PC-3 (cell line): ENCODE measurements around the gene MYO16. TPM values are rescaled to one million over a fixed set of nuclear protein-coding genes. Genes with fewer than 3 reads are reported as not detected.

Experiments
- ATAC-seq: fragments of 200-7000 bp; cut with Tn5 transposase; 2 replicates; pipeline ENCODE4 v1.9.1; 2020; ENCODE audit warnings: mild to moderate bottlenecking, moderate library complexity
- BruUV-seq: library from RNA; stranded (reverse); fragments of 400-500 nt; replicated peaks from 2 replicates; lab custom pipeline; 2021; lab: Mats Ljungman, UMichigan
- CTCF ChIA-PET: fragments of 300-600 bp; sonication (Branson Sonifier 250); formaldehyde crosslinking; loops from one replicate; lab custom pipeline; 2022; ENCODE audit warnings: antibody characterized with exemption; lab: Charles Lee
- POLR2A ChIA-PET: fragments of 300-600 bp; sonication (Branson Sonifier 250); formaldehyde crosslinking; loops from one replicate; lab custom pipeline; 2022; ENCODE audit warnings: antibody characterized with exemption; ENCODE audit not compliant: unreplicated experiment; lab: Charles Lee
- DNase-seq: peaks from one replicate; pipeline ENCODE4 v3.0.0-alpha.2; 2015
- H2AFZ ChIP-seq: fragments of 300-600 bp; sonication (generic); 2 replicates; pipeline ENCODE4 v1.6.0; 2016; ENCODE audit warnings: antibody characterized with exemption, low read length
- H3F3A ChIP-seq: fragments of 300-600 bp; sonication (generic); one replicate; pipeline ENCODE4 v1.6.0; 2017; ENCODE audit warnings: antibody characterized with exemption, low read length, control low read depth, mild to moderate bottlenecking; ENCODE audit not compliant: unreplicated experiment
- H3K27ac ChIP-seq: fragments of 300-600 bp; sonication (generic); 2 replicates; pipeline ENCODE4 v1.5.1; 2016; ENCODE audit warnings: mild to moderate bottlenecking, low read length
- H3K27me3 ChIP-seq: fragments of 300-600 bp; sonication (generic); 2 replicates; pipeline ENCODE4 v1.6.1; 2016; ENCODE audit warnings: low read length, mixed read lengths
- H3K36me3 ChIP-seq: fragments of 300-600 bp; sonication (generic); 2 replicates; pipeline ENCODE4 v1.6.1; 2016; ENCODE audit warnings: low read depth, mixed run types, low read length, mixed read lengths
- H3K4me1 ChIP-seq: fragments of 300-600 bp; sonication (generic); 2 replicates; pipeline ENCODE4 v1.5.1; 2016; ENCODE audit warnings: low read length; ENCODE audit not compliant: insufficient read depth
- H3K4me2 ChIP-seq: fragments of 300-600 bp; sonication (generic); 2 replicates; pipeline ENCODE4 v1.6.0; 2016; ENCODE audit warnings: low read length
- H3K4me3 ChIP-seq: fragments of 300-600 bp; sonication (generic); 2 replicates; pipeline ENCODE4 v1.5.1; 2016; ENCODE audit warnings: mild to moderate bottlenecking, low read length, mixed read lengths
- H3K79me2 ChIP-seq: fragments of 300-600 bp; sonication (generic); 2 replicates; pipeline ENCODE4 v1.6.1; 2017; ENCODE audit warnings: low read length, mixed read lengths
- H3K9ac ChIP-seq: fragments of 300-600 bp; sonication (generic); 2 replicates; pipeline ENCODE4 v1.6.0; 2016; ENCODE audit warnings: mild to moderate bottlenecking, low read length
- H3K9me2 ChIP-seq: fragments of 300-600 bp; sonication (generic); replicated peaks from 2 replicates; pipeline ENCODE4 v1.6.1; 2016; ENCODE audit warnings: mixed run types, low read length, mixed read lengths
- H3K9me3 ChIP-seq: fragments of 300-600 bp; sonication (generic); 2 replicates; pipeline ENCODE4 v1.6.1; 2016; ENCODE audit warnings: low read length, mixed read lengths
- H4K20me1 ChIP-seq: fragments of 300-600 bp; sonication (generic); 2 replicates; pipeline ENCODE4 v1.6.1; 2016; ENCODE audit warnings: low read length, mixed read lengths
- CTCF ChIP-seq: fragments of 300-600 bp; sonication (generic); conservative IDR thresholded peaks from 2 replicates; pipeline ENCODE4 v1.5.1; 2017; ENCODE audit warnings: antibody characterized with exemption, low read depth, mild to moderate bottlenecking, low read length
- EZH2 ChIP-seq: fragments of 300-600 bp; sonication (generic); IDR thresholded peaks from one replicate; pipeline ENCODE4 v1.6.1; 2017; ENCODE audit warnings: antibody characterized with exemption, mild to moderate bottlenecking, low read length; ENCODE audit not compliant: unreplicated experiment
- EZH2phosphoT487 ChIP-seq: fragments of 300-600 bp; sonication (generic); IDR thresholded peaks from 2 replicates; pipeline ENCODE4 v1.6.1; 2018; ENCODE audit warnings: mild to moderate bottlenecking, antibody characterized with exemption, low read length, borderline replicate concordance
- intact Hi-C: fragments of 100-400 bp; cut with micrococcal nuclease; formaldehyde crosslinking; loops from 2 replicates; pipeline ENCODE4 v1.9.0; 2023
- total RNA-seq: library from RNA; depleted of rRNA; stranded (reverse); fragments of >200 nt; gene quantifications from 2 replicates; pipeline ENCODE4 v1.2.3, GENCODE V29; 2014

MYO16 gene
- total RNA-seq, 1 experiment from 2014 or later = not detected

- Histone ChIP-seq H3K27ac (no peak overlapping the region), H3F3A (no peaks in the 10 kb centered on the region), H3K79me2 (no peaks in the 10 kb centered on the region), H3K27me3 (no peaks in the 10 kb centered on the region), H4K20me1 (no peaks in the 10 kb centered on the region), H3K4me3 (no peak overlapping the region), H3K9me2 (no peaks in the 10 kb centered on the region), H3K4me1 (no peaks in the 10 kb centered on the region), H3K9ac (no peak overlapping the region), H2AFZ (no peak overlapping the region), H3K4me2 (no peak overlapping the region), H3K9me3 (no peaks in the 10 kb centered on the region), H3K36me3 (no peaks in the 10 kb centered on the region)
- no peak for TF ChIP-seq EZH2phosphoT487
- no TSS peak for BruUV-seq
- ATAC-seq (no peak), DNase-seq (no peak)
- POLR2A ChIA-PET = no interaction called here
- intact Hi-C loops = no loop called here
- CTCF ChIA-PET = no interaction called here
Observed at GRCh38 chr13:109182777-109183465, 553.5 kb downstream of the MYO16 start.

- no peaks in the 10 kb centered on the region for H3K4me1 ChIP-seq
- H3K4me3 ChIP-seq = no peak overlapping the region
- H3K9me3 ChIP-seq = no peaks in the 10 kb centered on the region
- no peaks in the 10 kb centered on the region for H3K36me3 ChIP-seq
- no peaks in the 10 kb centered on the region for H3K27me3 ChIP-seq
- no TSS peak for BruUV-seq
- H3F3A ChIP-seq = no peaks in the 10 kb centered on the region
- no peaks in the 10 kb centered on the region for H3K79me2 ChIP-seq
- ChIA-PET CTCF (no interaction called here), POLR2A (no interaction called here)
- no peak overlapping the region for H2AFZ ChIP-seq
- DNase-seq (no peak), ATAC-seq (no peak)
- no peaks in the 10 kb centered on the region for H3K9me2 ChIP-seq
- TF ChIP-seq EZH2phosphoT487 (no peak), EZH2 (no peak), CTCF (no peak)
- no peak overlapping the region for H3K9ac ChIP-seq
- H4K20me1 ChIP-seq = no peaks in the 10 kb centered on the region
- no peak overlapping the region for H3K27ac ChIP-seq
- no peak overlapping the region for H3K4me2 ChIP-seq
- intact Hi-C loops = no loop called here
Observed at GRCh38 chr13:109191413-109191812, 562.0 kb downstream of the MYO16 start.

- ChIA-PET CTCF (no interaction called here), POLR2A (interaction anchor here (0.6 kb wide), 2 partner anchors 374 to 517 kb away, joined by 3 to 6 read pairs; no protein-coding TSS in a partner anchor)
- TF ChIP-seq EZH2 (no peak), EZH2phosphoT487 (no peak), CTCF (no peak)
- H3K4me3 ChIP-seq = no peak overlapping the region
- H3K9me3 ChIP-seq = no peaks in the 10 kb centered on the region
- H3K4me2 ChIP-seq = no peak overlapping the region
- ATAC-seq (no peak), DNase-seq (no peak)
- H3K79me2 ChIP-seq = no peaks in the 10 kb centered on the region
- BruUV-seq = no TSS peak
- no peak overlapping the region for H3K27ac ChIP-seq
- no peaks in the 10 kb centered on the region for H3K9me2 ChIP-seq
- H4K20me1 ChIP-seq = no peaks in the 10 kb centered on the region
- intact Hi-C loops = no loop called here
- H2AFZ ChIP-seq = no peak overlapping the region
- H3K27me3 ChIP-seq = no peaks in the 10 kb centered on the region
- no peaks in the 10 kb centered on the region for H3K4me1 ChIP-seq
- no peaks in the 10 kb centered on the region for H3F3A ChIP-seq
- no peaks in the 10 kb centered on the region for H3K36me3 ChIP-seq
- no peak overlapping the region for H3K9ac ChIP-seq
Observed at GRCh38 chr13:109192306-109192705, 562.9 kb downstream of the MYO16 start.
